ENCODE results near the gene PLAGL2. TPM values are rescaled to one million over a fixed set of nuclear protein-coding genes. Genes with fewer than 3 reads are reported as not detected.

Gene PLAGL2
- total and polyA plus RNA-seq, 2 of the 4 experiments (the other 2 are of a cell fraction) = 2.9 to 7.7 TPM

DNA sequence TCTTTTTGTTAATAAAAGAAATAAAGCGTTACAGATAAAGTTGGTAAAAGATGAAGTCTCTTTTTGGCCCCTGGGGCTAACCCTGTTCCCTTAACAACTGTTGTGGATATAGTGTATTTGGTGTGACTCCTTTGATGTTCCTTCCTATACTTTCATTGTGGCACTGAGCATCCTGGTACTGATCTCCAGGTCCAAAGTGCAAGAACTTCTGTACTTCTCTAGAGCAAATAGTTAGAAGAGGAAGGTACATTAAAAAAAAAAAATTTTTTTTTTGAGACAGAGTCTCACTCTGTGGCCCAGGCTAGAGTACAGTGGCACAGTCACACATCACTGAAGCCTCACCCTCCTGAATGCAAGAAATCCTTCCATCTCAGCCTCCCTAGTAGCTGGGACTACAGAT is 6.3 kb upstream of the PLAGL2 start:
- Histone ChIP-seq H3K23ac (ENCODE audit: low read depth, low read length) (no peak overlapping the region), H3K4me3 (ENCODE audit: insufficient read depth, low read depth, low read length) (no peak overlapping the region), H2BK20ac (ENCODE audit: low read depth, low read length) (no peak overlapping the region), H2AK9ac (replicated peaks; ENCODE audit: low read depth, low read length, poor library complexity) (no peak overlapping the region), H3K9ac (ENCODE audit: low read depth, low read length) (no peak overlapping the region), H3K79me1 (ENCODE audit: low read depth in 1 of 2, low read length in 2 of 2) (peaks cover 18 to 46% of the 10 kb centered on the region in 2 experiments), H3K27ac (ENCODE audit: insufficient read depth, low read length) (no peak overlapping the region), H3K4me2 (ENCODE audit: low read depth, low read length) (no peak overlapping the region), H3K27me3 (ENCODE audit: control insufficient read depth, insufficient read depth, low read length) (no peaks in the 10 kb centered on the region), H3K4me1 (ENCODE audit: control insufficient read depth, insufficient read depth, low read length) (peaks cover 4% of the 10 kb centered on the region; the same call in 1 of the 2 replicates), H4K20me1 (ENCODE audit: insufficient read depth, low read length) (no peaks in the 10 kb centered on the region), H2BK15ac (ENCODE audit: low read depth, low read length) (no peak overlapping the region), H4K8ac (ENCODE audit: low read depth in 2 of 2, low read length in 2 of 2) (no peak overlapping the region), H2AFZ (replicated peaks; ENCODE audit: low read length, poor library complexity) (no peak overlapping the region), H3K4ac (ENCODE audit: low read depth, low read length) (no peak overlapping the region), H3K9me3 (ENCODE audit: control insufficient read depth, insufficient read depth, low read length) (no peaks in the 10 kb centered on the region), H3K9me1 (ENCODE audit: insufficient read depth, low read length) (0 out of 2 replicates have a peak, but pooled peaks cover 7% of the 10 kb centered on the region), H3K14ac (replicated peaks; ENCODE audit: low read depth, low read length) (no peak overlapping the region), H4K91ac (ENCODE audit: insufficient read depth, low read depth, low read length) (no peak overlapping the region), H2BK120ac (ENCODE audit: low read depth, low read length) (no peak overlapping the region), H2AK5ac (ENCODE audit: low read depth, low read length) (no peak overlapping the region), H3K18ac (ENCODE audit: low read depth, low read length) (no peak overlapping the region), H3K56ac (ENCODE audit: extremely low read depth, insufficient read depth, low read length) (no peak overlapping the region), H4K5ac (ENCODE audit: low read depth, low read length) (no peak overlapping the region), H3K36me3 (ENCODE audit: control insufficient read depth, insufficient read depth, low read length) (peaks cover 46% of the 10 kb centered on the region), H2BK5ac (ENCODE audit: low read depth, low read length, poor library complexity, severe bottlenecking) (no peak overlapping the region)
- TF ChIP-seq MAFK (IDR thresholded peaks at IDR 0.05; ENCODE audit: low read depth, low read length) = no peak
- TF ChIP-seq POLR2A (IDR thresholded peaks at IDR 0.05; ENCODE audit: low read depth, low read length) = no peak
- TF ChIP-seq NFE2L2 (IDR thresholded peaks at IDR 0.05; ENCODE audit: low read depth, low read length) = no peak
- TF ChIP-seq, protein P1, sequence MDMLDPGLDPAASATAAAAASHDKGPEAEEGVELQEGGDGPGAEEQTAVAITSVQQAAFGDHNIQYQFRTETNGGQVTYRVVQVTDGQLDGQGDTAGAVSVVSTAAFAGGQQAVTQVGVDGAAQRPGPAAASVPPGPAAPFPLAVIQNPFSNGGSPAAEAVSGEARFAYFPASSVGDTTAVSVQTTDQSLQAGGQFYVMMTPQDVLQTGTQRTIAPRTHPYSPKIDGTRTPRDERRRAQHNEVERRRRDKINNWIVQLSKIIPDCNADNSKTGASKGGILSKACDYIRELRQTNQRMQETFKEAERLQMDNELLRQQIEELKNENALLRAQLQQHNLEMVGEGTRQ (IDR thresholded peaks at IDR 0.05; ENCODE audit: low read depth, low read length) = no peak
- no peak for TF ChIP-seq BHLHE40 (IDR thresholded peaks at IDR 0.05; ENCODE audit: low read depth, low read length)
- no peak for TF ChIP-seq RAD21 (IDR thresholded peaks at IDR 0.05; ENCODE audit: low read length)
- TF ChIP-seq FOS (IDR thresholded peaks at IDR 0.05; ENCODE audit: low read depth, low read length) = no peak
- no CpG with 5 or more reads among the region's 1 CpG for WGBS, 2 experiments (ENCODE audit: extremely low coverage in 2 of 2, insufficient read length in 1 of 2)
- intact Hi-C loops (cut with micrococcal nuclease) (no loop called here), in situ Hi-C loops (cut with MboI; ENCODE audit: low sequenced_read_pairs) (no loop called here), dilution Hi-C loops (cut with HindIII; ENCODE audit: low sequenced_read_pairs, unreplicated experiment) (no loop called here)
- ChIA-PET CTCF (no interaction called here), POLR2A (ENCODE audit: unreplicated experiment) (no interaction called here)
- BruUV-seq (replicated peaks) = no TSS peak
- no peak for ATAC-seq (ENCODE audit: low read depth)
- no peak for DNase-seq

All from IMR-90 (cell line).